ENCODE results near the gene ATP11B.

GRCh38 chr3:182848906-182849305 lies 55.6 kb downstream of the ATP11B start:
- no peak for TF ChIP-seq CTCF (IDR thresholded peaks at IDR 0.05)
- no peak for TF ChIP-seq POLR2A (IDR thresholded peaks at IDR 0.05)

Measured in tibial nerve (tissue), 3 donors.